Measurements from ENCODE around the gene PIRT. TPM values are rescaled to one million over a fixed set of nuclear protein-coding genes. Genes with fewer than 3 reads are reported as not detected.
A peak's percentile ranks its signal among the peaks of the same experiment; 100 is the strongest.

The PIRT gene
- total RNA-seq, 1 donor from 2014 or later = not detected

DNA sequence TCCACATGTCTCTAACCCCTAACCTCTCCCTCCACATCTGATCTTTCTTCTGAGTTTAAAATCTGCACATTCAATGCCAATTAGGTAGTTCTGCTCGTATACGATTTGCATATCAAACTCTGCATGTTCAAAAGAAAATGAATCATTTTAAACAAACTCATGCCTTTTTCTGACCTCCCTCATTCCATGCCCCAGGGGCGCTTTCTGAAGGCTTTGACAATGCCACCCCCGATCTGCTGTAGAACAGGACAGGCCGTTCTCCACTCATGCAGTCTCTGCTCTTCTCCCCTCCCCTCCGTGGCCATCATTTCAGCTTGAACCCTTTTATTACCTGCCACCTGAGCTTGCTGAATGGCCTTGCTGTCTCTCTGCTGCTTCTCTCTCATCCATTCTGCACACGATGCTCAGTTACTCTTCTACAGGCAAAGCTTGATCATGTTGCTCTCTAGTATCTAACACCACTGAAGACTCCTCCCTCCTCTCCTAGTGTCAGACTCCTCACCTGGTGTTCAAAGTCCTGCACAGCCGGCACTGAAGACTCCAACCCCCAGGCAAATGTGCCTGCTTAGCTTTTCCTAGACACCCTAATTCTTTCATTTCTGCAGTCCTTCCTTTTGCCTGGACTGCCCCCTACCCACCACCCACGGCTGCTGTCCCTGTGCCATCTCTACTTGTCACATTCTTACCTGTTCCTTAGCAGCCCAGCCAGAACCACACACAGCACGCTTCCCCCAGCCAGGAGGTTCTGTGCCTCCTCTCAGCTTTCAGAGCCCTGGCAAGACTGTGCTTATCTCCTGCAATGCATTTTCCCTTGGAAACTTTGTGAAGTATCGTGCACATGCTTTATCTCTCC, 40.2 kb downstream of the PIRT start:
- intact Hi-C loops (cut with DNase I) = no loop called here
- DNase-seq (ENCODE audit: low spot score) (no peak), ATAC-seq (peak; percentile 33)

DNA sequence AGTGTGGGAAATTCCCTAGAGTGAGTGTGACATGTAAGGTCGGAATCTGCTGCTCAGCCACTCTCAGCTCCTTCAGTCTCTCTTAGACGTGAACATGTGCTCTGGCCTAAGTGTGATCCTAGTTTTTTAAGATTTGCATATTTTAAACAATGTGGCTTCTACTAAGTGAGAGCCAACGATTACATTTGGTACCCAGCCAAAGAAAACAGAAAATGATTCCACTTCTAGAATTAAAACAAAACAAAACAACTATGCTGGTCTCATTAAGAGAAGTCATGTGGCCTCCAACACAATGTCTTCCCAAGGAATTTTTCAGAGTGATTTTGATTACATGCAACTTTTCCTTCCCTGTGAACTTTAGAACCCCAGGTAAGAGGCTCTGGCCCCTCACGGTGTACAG, 44.1 kb downstream of the PIRT start:
- ATAC-seq (no peak), DNase-seq (ENCODE audit: low spot score) (no peak)
- intact Hi-C loops (cut with DNase I) = no loop called here

DNA sequence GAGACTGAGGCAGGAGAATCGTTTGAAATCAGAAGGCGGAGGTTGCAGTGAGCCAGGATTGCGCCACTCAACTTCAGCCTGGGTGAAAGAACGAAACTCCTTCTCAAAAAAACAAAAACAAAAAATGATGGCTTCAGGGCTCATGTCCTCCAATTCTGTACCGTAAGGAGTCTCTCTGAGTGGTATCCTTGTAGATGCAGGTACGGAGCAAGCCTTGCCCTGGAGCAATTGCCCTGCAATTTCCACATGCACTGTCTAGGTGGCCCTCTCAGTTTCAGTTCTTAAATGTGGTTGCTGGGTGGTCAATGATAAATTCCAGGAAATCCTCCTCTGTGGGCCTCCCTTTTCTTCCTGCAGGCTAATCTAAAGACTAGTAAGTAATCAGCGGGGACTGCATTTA, 44.6 kb downstream of the PIRT start:
- ATAC-seq (no peak), DNase-seq (ENCODE audit: low spot score) (no peak)
- intact Hi-C loops (cut with DNase I) = no loop called here

DNA sequence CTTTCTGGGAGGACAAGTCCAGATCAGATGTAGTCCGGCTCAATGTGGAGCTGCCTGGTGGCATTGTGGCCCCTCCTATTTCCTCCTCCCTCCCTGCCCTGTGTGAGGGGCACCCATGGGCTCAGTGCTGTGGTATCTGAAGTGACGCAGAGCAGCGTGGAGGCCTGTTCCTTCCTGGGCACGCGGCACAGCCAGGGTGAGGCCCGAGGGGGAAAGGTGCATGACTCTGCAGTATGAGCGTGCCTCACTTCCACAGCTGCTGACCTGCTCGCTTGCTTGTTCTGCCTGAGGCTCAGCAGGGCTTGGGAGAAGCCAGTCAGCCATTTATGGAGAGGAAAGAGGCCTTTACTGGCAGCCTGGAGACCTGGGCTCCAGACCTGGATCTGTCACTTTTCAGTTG, 45.7 kb downstream of the PIRT start:
- ATAC-seq = peak; percentile 6

DNA sequence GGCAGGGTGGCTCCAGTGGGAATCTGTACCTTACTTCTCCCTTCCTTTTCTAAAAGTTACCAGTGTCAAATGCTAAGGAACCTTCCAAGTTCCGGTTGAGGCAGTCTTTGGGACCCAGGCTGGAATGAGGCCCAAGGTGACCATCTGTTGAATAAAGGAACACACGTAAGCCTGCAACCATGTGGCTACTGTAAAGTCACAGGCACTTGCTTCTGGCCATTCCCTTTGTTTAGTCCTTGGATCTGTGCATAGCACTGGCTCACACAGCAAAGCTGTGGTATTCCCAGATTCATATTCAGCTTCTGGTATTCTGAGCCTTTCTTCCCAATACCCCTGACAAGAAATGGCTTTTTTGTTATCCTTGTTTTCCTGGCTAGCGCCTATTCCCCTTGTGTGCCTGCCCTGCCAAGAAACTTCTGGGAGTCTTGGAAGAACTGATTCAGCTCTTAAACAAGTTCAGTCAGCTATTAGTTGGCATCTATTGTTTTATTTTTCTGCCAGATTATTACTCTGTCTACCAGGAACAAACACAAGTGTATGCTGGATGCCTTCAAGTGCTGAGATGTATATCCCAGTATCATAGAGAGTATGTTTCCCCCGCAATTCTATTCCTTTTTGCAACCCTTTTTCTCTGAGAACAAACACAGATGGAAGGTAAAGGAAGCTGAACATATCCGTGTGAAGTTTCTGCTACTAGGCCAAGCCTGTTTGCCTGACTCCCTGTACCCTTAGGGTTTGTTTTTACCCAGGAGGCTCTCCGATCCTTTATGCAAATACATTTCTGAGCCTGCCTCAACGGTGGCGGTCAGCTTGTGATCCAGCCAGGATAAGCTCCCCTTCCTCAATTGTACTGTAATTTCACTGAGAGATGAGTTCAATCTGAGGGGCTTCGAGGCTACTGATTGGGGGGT, 47.1 kb downstream of the PIRT start:
- no peak for DNase-seq (ENCODE audit: low spot score)
- peak; percentile 81 for ATAC-seq
- intact Hi-C loops (cut with DNase I) = no loop called here

More for the DNA sequence above, 45.7 kb downstream of the PIRT start:
- no peak for DNase-seq (ENCODE audit: low spot score)
- intact Hi-C loops (cut with DNase I) = no loop called here

DNA sequence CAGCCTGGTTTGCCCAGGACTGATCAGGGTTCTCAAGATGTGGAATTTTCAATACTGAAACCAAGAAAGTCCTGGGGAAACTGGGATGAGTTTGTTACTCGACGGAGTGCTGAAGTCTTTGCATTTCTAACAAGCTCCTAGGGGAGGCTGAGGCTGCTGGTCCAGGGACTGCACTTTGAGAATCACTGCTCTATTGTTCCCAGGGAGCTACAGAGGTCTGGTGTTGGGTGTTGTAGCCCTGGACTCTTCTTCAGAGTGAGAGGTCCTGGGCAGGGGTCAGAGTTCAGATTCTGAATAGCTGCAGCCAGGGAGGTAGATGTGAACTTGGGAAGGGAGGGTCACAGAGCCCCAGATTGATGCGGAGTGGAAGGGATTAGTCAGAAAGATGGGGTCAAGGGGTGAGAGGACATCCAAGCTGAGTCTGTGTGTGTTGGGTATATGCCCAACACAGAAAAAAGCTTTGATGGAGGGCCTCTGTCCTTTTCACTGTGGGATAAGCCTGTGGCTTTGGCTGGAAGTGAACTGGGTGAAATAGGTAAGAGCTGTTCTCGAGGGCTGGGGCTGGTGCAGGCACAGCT, 48.1 kb downstream of the PIRT start:
- ATAC-seq (peak; percentile 85), DNase-seq (ENCODE audit: low spot score) (no peak)
- intact Hi-C loops (cut with DNase I) = no loop called here

DNA sequence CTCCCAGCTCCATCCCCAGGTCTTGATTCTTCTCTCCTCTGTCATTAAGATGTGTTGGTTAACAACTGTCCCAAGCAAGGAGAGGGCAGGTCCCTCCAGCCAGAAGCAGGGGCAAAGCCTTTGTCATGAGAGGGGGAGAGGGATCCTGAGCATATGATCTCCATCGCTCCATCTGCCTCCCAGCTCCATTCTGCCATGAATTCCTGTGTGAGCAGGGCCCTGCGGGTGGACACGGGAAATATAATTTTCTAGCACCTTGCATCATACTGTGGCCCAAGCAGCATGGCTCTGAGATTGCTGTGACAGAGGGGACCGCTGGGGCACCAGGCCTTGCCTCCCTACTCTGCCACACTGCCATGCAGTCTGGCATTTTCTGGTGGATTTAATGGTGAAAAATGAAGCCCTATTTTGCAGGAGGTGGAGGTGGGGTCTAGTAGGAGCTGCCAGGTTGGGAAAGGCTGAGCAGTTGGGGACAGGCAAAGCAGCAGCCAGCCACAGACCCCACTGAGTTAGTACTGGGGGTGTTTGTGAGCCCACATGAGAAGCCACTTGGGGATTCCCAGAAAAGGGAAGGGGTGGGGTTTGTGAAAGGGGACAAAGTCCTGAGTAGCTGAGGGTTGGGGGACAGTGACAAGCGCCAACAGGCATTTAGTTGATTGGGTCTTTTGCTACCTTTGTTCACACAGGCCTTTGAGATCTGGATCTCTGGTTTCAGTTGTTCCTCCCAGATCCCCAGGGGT, 50.4 kb downstream of the PIRT start:
- ATAC-seq (no peak), DNase-seq (ENCODE audit: low spot score) (no peak)
- intact Hi-C loops (cut with DNase I) = no loop called here

DNA sequence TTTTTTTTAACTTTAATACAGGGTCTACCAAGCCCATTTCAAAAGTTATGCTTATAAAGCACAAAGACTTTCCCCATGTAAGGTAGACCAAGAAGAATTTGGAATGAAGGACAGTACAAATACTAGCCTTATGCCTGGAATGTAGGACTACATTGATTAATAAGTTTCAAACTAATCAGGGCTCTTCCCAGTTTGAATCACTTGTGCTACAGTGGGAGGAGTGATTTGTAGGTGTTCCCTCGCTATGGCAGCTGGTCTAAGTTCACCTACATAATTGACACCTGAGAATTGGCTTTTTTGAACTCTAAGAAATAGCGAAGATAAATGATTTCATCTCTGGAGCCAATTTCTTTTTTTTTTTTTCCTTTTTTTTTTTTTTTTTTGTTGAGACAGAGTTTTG, 52.6 kb downstream of the PIRT start:
- no peak for DNase-seq (ENCODE audit: low spot score)
- ATAC-seq = no peak
- intact Hi-C loops (cut with DNase I) = no loop called here

DNA sequence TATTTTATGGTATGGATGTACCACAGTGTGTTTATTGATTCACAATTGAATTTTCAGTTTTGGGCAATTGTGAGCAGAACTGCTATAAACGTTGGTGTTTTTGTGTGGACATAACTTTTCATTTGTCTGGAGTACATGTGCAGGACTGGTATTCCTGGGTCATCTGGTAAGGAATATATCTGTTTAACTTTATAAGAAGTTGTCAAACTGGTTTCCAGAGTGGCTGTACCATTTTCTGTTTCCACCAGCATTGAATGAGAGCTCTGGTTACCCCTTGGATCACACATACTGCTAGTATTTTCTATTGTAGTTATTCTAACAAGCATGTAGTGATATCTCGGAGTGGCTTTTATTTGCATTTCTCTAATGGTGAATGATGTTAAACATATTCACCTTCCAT, 58.3 kb downstream of the PIRT start:
- DNase-seq (ENCODE audit: low spot score) (no peak), ATAC-seq (no peak)
- intact Hi-C loops (cut with DNase I) = no loop called here

DNA sequence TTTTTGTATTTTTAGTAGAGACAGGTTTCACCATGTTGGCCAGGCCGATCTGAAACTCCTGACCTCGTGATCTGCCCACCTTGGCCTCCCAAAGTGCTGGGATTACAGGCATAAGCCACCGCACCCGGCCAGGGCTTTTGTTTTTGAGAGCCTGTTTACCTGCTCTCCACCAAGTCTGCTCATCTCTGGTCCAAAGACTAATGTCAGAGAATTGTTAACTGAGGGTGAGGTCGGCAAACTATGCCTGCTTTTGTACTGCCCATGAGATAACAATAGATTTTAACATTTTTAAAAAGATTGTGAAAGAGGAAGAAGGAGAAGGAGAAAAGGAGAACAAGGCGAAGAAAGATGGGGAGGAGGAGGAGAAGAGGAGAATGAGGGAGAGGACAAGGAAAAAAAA, 60.0 kb downstream of the PIRT start:
- ATAC-seq (no peak), DNase-seq (ENCODE audit: low spot score) (no peak)
- intact Hi-C loops (cut with DNase I) = no loop called here

DNA sequence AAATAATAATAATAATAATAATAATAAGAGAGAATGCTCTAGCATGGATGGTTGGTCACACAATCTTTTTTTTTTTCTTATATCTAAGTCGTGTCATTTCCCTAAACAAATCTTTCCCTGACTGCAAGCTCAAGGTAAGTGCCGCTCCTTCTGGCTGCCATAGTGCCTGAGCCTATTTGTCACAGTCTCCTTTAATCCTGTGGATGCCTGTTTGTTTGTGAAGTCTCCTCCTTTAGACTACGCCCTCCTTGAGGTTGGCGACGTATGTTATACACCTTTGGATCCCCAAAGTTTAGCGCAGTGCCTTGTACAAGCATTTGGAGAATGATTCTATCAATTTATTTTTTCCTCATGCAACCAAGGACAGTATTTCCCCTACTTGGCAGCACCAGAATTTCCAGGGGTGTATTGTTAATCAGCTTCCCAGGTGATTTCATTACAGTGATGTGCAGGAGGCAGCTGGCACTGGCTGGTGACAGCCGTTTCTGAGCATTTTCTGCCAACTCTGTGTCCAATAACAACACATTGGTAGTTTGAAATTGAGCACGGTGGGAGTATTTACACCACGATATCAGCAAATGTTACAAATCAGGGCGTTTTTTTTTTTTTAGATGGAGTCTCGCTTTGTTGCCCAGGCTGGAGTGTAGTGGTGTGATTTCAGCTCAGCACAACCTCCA, 60.6 kb downstream of the PIRT start:
- no peak for DNase-seq (ENCODE audit: low spot score)
- intact Hi-C loops (cut with DNase I) = no loop called here
- no peak for ATAC-seq

DNA sequence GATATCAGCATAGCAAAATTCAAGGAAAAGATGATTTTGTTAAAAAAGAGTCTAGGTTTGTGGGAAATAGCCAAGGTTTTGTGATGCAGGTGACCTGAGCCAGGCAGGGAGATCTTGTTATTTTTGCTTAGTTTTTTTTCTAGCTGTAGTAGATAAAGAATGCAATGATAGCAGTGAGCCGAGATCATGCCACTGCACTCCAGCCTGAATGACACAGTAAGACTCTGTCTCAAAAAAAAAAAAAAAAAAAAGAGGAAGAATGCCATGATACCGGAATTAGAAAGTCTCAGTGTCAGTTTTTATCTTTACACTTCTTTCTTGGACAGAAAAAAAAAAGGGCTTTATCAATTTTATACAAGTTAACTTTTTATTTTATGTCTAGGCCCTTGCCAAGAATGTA, 61.5 kb downstream of the PIRT start:
- ATAC-seq (no peak), DNase-seq (ENCODE audit: low spot score) (no peak)
- intact Hi-C loops (cut with DNase I) = no loop called here

DNA sequence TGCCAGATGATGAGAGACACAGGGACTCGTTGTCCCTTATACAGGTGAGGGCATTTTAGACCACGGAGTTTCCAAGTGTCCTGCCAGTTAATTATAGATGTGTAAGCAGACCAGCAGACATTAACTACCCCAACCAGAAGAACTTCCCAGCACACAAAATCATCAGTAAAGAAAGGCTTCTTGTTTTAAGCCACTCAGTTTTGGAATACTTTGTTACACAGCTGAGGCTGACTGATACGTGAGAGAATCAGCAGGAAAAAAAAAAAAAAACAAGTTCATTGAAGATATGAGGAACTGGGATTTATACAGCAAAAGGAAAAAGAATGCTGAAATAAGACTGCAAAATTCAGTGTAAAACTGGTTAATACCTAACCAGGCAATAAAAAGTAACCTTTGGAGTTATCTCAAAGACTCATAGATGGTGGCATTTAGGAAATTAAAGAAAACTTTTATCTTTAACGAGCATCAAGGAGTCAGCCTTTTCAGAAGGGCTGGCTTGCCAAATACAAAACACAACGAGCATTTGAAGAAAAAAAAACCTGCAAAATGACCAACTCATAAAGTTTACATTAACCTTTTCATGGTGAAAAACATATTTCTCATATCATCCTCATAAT, 62.0 kb downstream of the PIRT start:
- no peak for DNase-seq (ENCODE audit: low spot score)
- ATAC-seq = no peak
- intact Hi-C loops (cut with DNase I) = no loop called here

DNA sequence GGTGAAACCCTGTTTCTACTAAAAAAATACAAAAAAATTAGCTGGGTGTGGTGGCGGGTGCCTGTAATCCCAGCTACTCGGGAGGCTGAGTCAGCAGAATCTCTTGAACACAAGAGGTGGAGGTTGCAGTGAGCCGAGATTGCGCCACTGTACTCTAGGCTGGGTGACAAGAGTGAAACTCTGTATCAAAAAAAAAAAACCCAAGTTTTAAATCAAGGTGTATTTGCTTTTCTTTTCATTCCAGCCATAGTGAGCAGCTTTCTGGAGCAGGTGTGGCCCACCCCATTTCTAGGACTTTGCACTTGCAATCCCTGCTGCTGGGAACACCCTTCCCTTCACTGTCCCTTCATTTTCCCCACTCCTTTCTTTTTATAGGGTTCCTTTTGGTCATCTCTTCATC, 62.8 kb downstream of the PIRT start:
- ATAC-seq = no peak
- intact Hi-C loops (cut with DNase I) = no loop called here
- no peak for DNase-seq (ENCODE audit: low spot score)

DNA sequence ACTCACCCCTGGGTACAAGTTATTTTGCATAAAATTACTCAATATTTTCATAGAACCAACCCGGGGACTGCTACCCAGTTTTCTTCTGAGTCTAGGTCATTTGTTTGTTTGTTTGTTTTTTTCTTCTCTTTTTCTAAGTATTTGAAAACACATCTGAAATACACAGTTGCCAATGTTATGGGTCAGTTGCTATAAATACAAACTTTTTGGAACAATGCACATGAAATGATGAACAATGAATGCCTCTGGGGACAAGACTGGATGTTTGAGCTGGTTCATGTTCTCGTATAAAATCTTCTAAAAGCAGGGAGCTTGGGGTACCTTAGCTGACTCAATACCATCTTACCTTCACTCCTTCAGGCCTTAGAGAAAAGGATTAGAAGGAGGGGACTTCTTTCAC, 64.5 kb downstream of the PIRT start:
- ATAC-seq = no peak
- no peak for DNase-seq (ENCODE audit: low spot score)
- intact Hi-C loops (cut with DNase I) = no loop called here
